H1 (cell line): ENCODE data around the gene MYH13. TPM values are rescaled to one million over a fixed set of nuclear protein-coding genes. Genes with fewer than 3 reads are reported as not detected.

ENCODE experiments used
- CTCF ChIA-PET: fragments of 300-600 bp; sonication (Branson Sonifier 250); formaldehyde crosslinking; loops from one replicate; lab custom pipeline; 2021; ENCODE audit not compliant: partially characterized antibody; lab: Charles Lee
- POLR2A ChIA-PET: fragments of 300-600 bp; sonication (Branson Sonifier 250); formaldehyde crosslinking; loops from one replicate; lab custom pipeline; 2021; ENCODE audit warnings: inconsistent platforms; ENCODE audit not compliant: partially characterized antibody; lab: Charles Lee
- DNase-seq, 2 experiments: peaks; one replicate each; pipeline versions ENCODE4 v3.0.0 to v3.0.0-alpha.2; 2010 to 2022; ENCODE audit warnings: low spot score in 2 of 2, low read depth in 1 of 2, mixed read lengths in 1 of 2
- FAIRE-seq: peaks from 2 replicates; lab custom pipeline; 2011; peaks lifted over from hg19 to GRCh38; lab: Jason Lieb, UNC
- H2AFZ ChIP-seq: 2 replicates; pipeline ENCODE4 v1.8.1; 2012; ENCODE audit warnings: low read length, inconsistent platforms
- H2AK5ac ChIP-seq: 2 replicates; pipeline ENCODE4 v1.6.1; 2013; ENCODE audit warnings: low read depth, low read length
- H2BK120ac ChIP-seq: replicated peaks from 2 replicates; pipeline ENCODE3; 2013; ENCODE audit warnings: low read depth, low read length, inconsistent platforms
- H2BK12ac ChIP-seq: 2 replicates; pipeline ENCODE4 v1.6.1; 2013; ENCODE audit warnings: low read depth, low read length
- H2BK15ac ChIP-seq: 2 replicates; pipeline ENCODE4 v1.6.1; 2013; ENCODE audit warnings: low read length
- H2BK20ac ChIP-seq: 2 replicates; pipeline ENCODE4 v1.6.1; 2013; ENCODE audit warnings: low read length
- H2BK5ac ChIP-seq: 2 replicates; pipeline ENCODE4 v1.6.1; 2013; ENCODE audit warnings: low read depth, low read length
- H3K14ac ChIP-seq: 2 replicates; pipeline ENCODE4 v1.6.1; 2013; ENCODE audit warnings: inconsistent platforms; ENCODE audit not compliant: insufficient read length
- H3K18ac ChIP-seq: 2 replicates; pipeline ENCODE4 v1.6.1; 2013; ENCODE audit warnings: low read length; ENCODE audit errors: extremely low read depth
- H3K23ac ChIP-seq: 2 replicates; pipeline ENCODE4 v1.6.1; 2013; ENCODE audit warnings: inconsistent platforms; ENCODE audit not compliant: insufficient read length
- H3K23me2 ChIP-seq: 2 replicates; pipeline ENCODE4 v1.6.1; 2013; ENCODE audit warnings: low read depth, low read length
- H3K27ac ChIP-seq: 2 replicates; pipeline ENCODE4 v1.6.1; 2011; ENCODE audit warnings: low read depth, low read length, inconsistent platforms
- H3K27me3 ChIP-seq, 4 experiments: replicated peaks in 1 of 4; 1 replicate in 1 of 4; 2 replicates in 3 of 4; pipeline versions ENCODE4 v1.6.1 to v1.8.1; 2011 to 2013; ENCODE audit warnings: low read length in 3 of 4, mild to moderate bottlenecking in 3 of 4, inconsistent platforms in 2 of 4, mixed read lengths in 2 of 4, moderate library complexity in 1 of 4; ENCODE audit not compliant: control insufficient read depth in 3 of 4, insufficient read depth in 3 of 4; ENCODE audit errors: extremely low read depth in 1 of 4
- H3K36me3 ChIP-seq, 4 experiments: 2 replicates each; pipeline versions ENCODE4 v1.6.1 to v1.8.1; 2011 to 2013; ENCODE audit warnings: mild to moderate bottlenecking in 4 of 4, low read length in 3 of 4, moderate library complexity in 2 of 4, control low read depth in 1 of 4, inconsistent platforms in 1 of 4; ENCODE audit not compliant: insufficient read depth in 4 of 4, control insufficient read depth in 2 of 4
- H3K4ac ChIP-seq: replicated peaks from 2 replicates; pipeline ENCODE3; 2013; ENCODE audit warnings: low read length, low read depth, mixed read lengths, inconsistent platforms; ENCODE audit not compliant: insufficient read length
- H3K4me1 ChIP-seq, 4 experiments: replicated peaks in 1 of 4; 1 replicate in 1 of 4; 2 replicates in 3 of 4; pipeline versions ENCODE4 v1.6.1 to v1.8.1; 2011 to 2013; ENCODE audit warnings: low read length in 3 of 4, inconsistent platforms in 2 of 4, mixed read lengths in 1 of 4; ENCODE audit not compliant: insufficient read depth in 4 of 4, control insufficient read depth in 3 of 4
- H3K4me2 ChIP-seq, 2 experiments: 2 replicates each; pipeline versions ENCODE4 v1.6.1 to v1.8.1; 2011 to 2013; ENCODE audit warnings: low read depth in 2 of 2, low read length in 2 of 2, control low read depth in 1 of 2, inconsistent platforms in 1 of 2, mild to moderate bottlenecking in 1 of 2; ENCODE audit not compliant: insufficient read depth in 1 of 2
- H3K4me3 ChIP-seq, 4 experiments: fragments of 200-600, 300-600 bp in 1 of 4; sonication (generic), shearing (Covaris generic), sonication (Bioruptor Twin) in 1 of 4; 2 replicates each; pipeline versions ENCODE4 v1.5.1 to v1.8.1; 2011 to 2016; ENCODE audit warnings: low read length in 4 of 4, low read depth in 3 of 4, control low read depth in 2 of 4, inconsistent platforms in 2 of 4, mild to moderate bottlenecking in 2 of 4, mixed read lengths in 1 of 4, moderate library complexity in 1 of 4; ENCODE audit not compliant: insufficient read depth in 2 of 4; ENCODE audit errors: extremely low read depth in 1 of 4
- H3K56ac ChIP-seq: replicated peaks from 2 replicates; pipeline ENCODE3; 2013; ENCODE audit warnings: low read depth, mild to moderate bottlenecking, mixed read lengths, low read length, inconsistent platforms; ENCODE audit not compliant: insufficient read length
- H3K79me1 ChIP-seq: 2 replicates; pipeline ENCODE4 v1.6.1; 2013; ENCODE audit warnings: low read depth, low read length, control low read depth
- H3K79me2 ChIP-seq, 2 experiments: 2 replicates each; pipeline versions ENCODE4 v1.6.1 to v1.8.1; 2012 to 2013; ENCODE audit warnings: low read length in 2 of 2, mild to moderate bottlenecking in 2 of 2, inconsistent platforms in 1 of 2; ENCODE audit not compliant: insufficient read depth in 2 of 2, control insufficient read depth in 1 of 2
- H3K9ac ChIP-seq, 4 experiments: replicated peaks in 1 of 4; 1 replicate in 1 of 4; 2 replicates in 3 of 4; pipeline versions ENCODE4 v1.6.1 to v1.8.1; 2011 to 2013; ENCODE audit warnings: low read depth in 3 of 4, low read length in 3 of 4, control low read depth in 2 of 4, mild to moderate bottlenecking in 2 of 4, moderate library complexity in 2 of 4, inconsistent platforms in 1 of 4; ENCODE audit errors: extremely low read depth in 1 of 4
- H3K9me3 ChIP-seq, 2 experiments: 2 replicates each; pipeline versions ENCODE4 v1.6.1 to v1.8.1; 2012 to 2013; ENCODE audit warnings: mild to moderate bottlenecking in 2 of 2, moderate library complexity in 2 of 2, control low read depth in 1 of 2, inconsistent platforms in 1 of 2, low read depth in 1 of 2, low read length in 1 of 2, mixed read lengths in 1 of 2; ENCODE audit not compliant: insufficient read depth in 2 of 2
- H4K20me1 ChIP-seq, 2 experiments: replicated peaks in 1 of 2; 2 replicates each; pipeline versions ENCODE3 to v1.8.1; 2011 to 2013; ENCODE audit warnings: inconsistent platforms in 2 of 2, low read length in 2 of 2, mild to moderate bottlenecking in 1 of 2; ENCODE audit not compliant: insufficient read depth in 2 of 2, control insufficient read depth in 1 of 2
- H4K5ac ChIP-seq: 2 replicates; pipeline ENCODE4 v1.6.1; 2013; ENCODE audit warnings: low read length, low read depth, mixed read lengths, inconsistent platforms; ENCODE audit not compliant: insufficient read length
- H4K8ac ChIP-seq: 2 replicates; pipeline ENCODE4 v1.8.0; 2013; ENCODE audit warnings: mild to moderate bottlenecking, moderate library complexity, low read length, inconsistent platforms; ENCODE audit not compliant: insufficient read depth; ENCODE audit errors: extremely low read depth
- H4K91ac ChIP-seq: replicated peaks from 2 replicates; pipeline ENCODE3; 2013; ENCODE audit warnings: low read length, mixed read lengths, inconsistent platforms; ENCODE audit not compliant: insufficient read length
- CHD1 ChIP-seq: IDR thresholded peaks from 2 replicates; pipeline ENCODE4 v1.6.1; 2012; ENCODE audit warnings: low read depth, low read length, improper control_type of control experiment
- RAD21 ChIP-seq, 2 experiments: IDR thresholded peaks in 1 of 2; conservative IDR thresholded peaks in 1 of 2; 2 replicates each; pipeline ENCODE4 v1.6.1; 2011; ENCODE audit warnings: low read depth in 2 of 2, low read length in 2 of 2, improper control_type of control experiment in 1 of 2, inconsistent platforms in 1 of 2, mild to moderate bottlenecking in 1 of 2, moderate library complexity in 1 of 2
- SIX5 ChIP-seq: IDR thresholded peaks from 2 replicates; pipeline ENCODE4 v1.6.1; 2011; ENCODE audit warnings: mild to moderate bottlenecking, low read depth, low read length
- TAF7 ChIP-seq: optimal IDR thresholded peaks from 2 replicates; pipeline ENCODE3; 2011; ENCODE audit warnings: low read depth, mild to moderate bottlenecking, inconsistent platforms, low read length, moderate library complexity, borderline replicate concordance
- TEAD4 ChIP-seq: IDR thresholded peaks from 2 replicates; pipeline ENCODE4 v1.6.1; 2012; ENCODE audit warnings: low read depth, low read length, inconsistent platforms, mixed read lengths
- WGBS, 2 experiments: shearing (Covaris generic) in 1 of 2; methylation state at CpG; one replicate each; pipeline versions ENCODE4 v1.1.6 to v1.1.7; 2013 to 2015; ENCODE audit warnings: low lambda C conversion rate in 2 of 2, mixed read lengths in 2 of 2, inconsistent platforms in 1 of 2, low coverage in 1 of 2, missing lambda C conversion rate in 1 of 2; ENCODE audit not compliant: insufficient replicate concordance in 2 of 2, insufficient coverage in 1 of 2, insufficient read length in 1 of 2; ENCODE audit errors: extremely low coverage in 1 of 2, missing lambda C conversion rate in 1 of 2; 5-methylcytosine and 5-hydroxymethylcytosine counted together
- polyA plus RNA-seq, 7 experiments: library from polyadenylated mRNA; depleted of rRNA in 3 of 7; stranded (reverse) in 5 of 7; unstranded in 2 of 7; fragments of >200 nt in 5 of 7; fragments of 200-250 nt in 2 of 7; gene quantifications; 1 replicate in 5 of 7; 2 replicates in 1 of 7; 4 replicates in 1 of 7; pipeline versions ENCODE4 v1.2.1 to v1.2.3, GENCODE V29; 2011 to 2013; ENCODE audit warnings: missing spikeins in 2 of 7, mixed read lengths in 2 of 7
- total RNA-seq: library from RNA; stranded (reverse); fragmentation: NEBNext Ultra II Directional; extraction: Animal tissue kit (Norgen Biotek cat#: 25700); gene quantifications from 2 replicates; pipeline ENCODE4 v1.2.1, GENCODE V29; 2021

MYH13 gene
- total and polyA plus RNA-seq, 2 of the 8 experiments (the other 6 are each of a cell fraction or from before 2014, with no cell fraction given) = not detected

- H3K14ac ChIP-seq = no peak overlapping the region
- no peak overlapping the region for H3K4me2 ChIP-seq
- no peak overlapping the region for H3K4me3 ChIP-seq
- H4K20me1 ChIP-seq = no peaks in the 10 kb centered on the region
- H2AK5ac ChIP-seq = no peak overlapping the region
- H3K4ac ChIP-seq = no peak overlapping the region
- H3K4me1 ChIP-seq = no peaks in the 10 kb centered on the region
- H3K23me2 ChIP-seq = no peaks in the 10 kb centered on the region; the same call in 1 of the 2 replicates
- no peak overlapping the region for H3K27ac ChIP-seq
- no peak overlapping the region for H4K91ac ChIP-seq
- H2BK12ac ChIP-seq = no peak overlapping the region
- POLR2A ChIA-PET = no interaction called here
- H2BK20ac ChIP-seq = no peak overlapping the region
- no peaks in the 10 kb centered on the region for H3K9me3 ChIP-seq
- FAIRE-seq (no peak), DNase-seq (no peak)
- H3K18ac ChIP-seq = no peak overlapping the region
- TF ChIP-seq CHD1 = no peak
- no peak for TF ChIP-seq TEAD4
- TF ChIP-seq RAD21 (IDR thresholded peaks at IDR 0.05 in 1 of 2, conservative IDR thresholded peaks at IDR 0.05 in 1 of 2; ENCODE audit: low read depth in 2 of 2, low read length in 2 of 2) = no peak
- no peak for TF ChIP-seq TAF7
- TF ChIP-seq SIX5 = no peak
- no peak overlapping the region for H4K5ac ChIP-seq
- H3K79me1 ChIP-seq = no peaks in the 10 kb centered on the region
- CTCF ChIA-PET = interaction anchor here (0.8 to 11.7 kb wide), 3 partner anchors 10 to 273 kb away, joined by 3 to 176 read pairs (median 16); no protein-coding TSS in a partner anchor
- no peak overlapping the region for H4K8ac ChIP-seq
- H3K56ac ChIP-seq = no peak overlapping the region
- no peak overlapping the region for H2BK15ac ChIP-seq
- no peaks in the 10 kb centered on the region for H3K36me3 ChIP-seq
- H3K79me2 ChIP-seq = no peaks in the 10 kb centered on the region
- 89% methylated on average over 3 of the region's 3 CpGs; no CpG with 5 or more reads in 1 of the 2 experiments for WGBS, 2 experiments
- H2AFZ ChIP-seq = no peak overlapping the region
- no peak overlapping the region for H2BK120ac ChIP-seq
- no peak overlapping the region for H2BK5ac ChIP-seq
- H3K23ac ChIP-seq = no peak overlapping the region
- H3K9ac ChIP-seq = no peak overlapping the region
- H3K27me3 ChIP-seq = no peaks in the 10 kb centered on the region
Observed at GRCh38 chr17:10344816-10345215, 28.0 kb downstream of the MYH13 start.
